ENCODE data around the gene PTPRT.
A peak's percentile ranks its signal among the peaks of the same experiment; 100 is the strongest.

Gene PTPRT

DNA sequence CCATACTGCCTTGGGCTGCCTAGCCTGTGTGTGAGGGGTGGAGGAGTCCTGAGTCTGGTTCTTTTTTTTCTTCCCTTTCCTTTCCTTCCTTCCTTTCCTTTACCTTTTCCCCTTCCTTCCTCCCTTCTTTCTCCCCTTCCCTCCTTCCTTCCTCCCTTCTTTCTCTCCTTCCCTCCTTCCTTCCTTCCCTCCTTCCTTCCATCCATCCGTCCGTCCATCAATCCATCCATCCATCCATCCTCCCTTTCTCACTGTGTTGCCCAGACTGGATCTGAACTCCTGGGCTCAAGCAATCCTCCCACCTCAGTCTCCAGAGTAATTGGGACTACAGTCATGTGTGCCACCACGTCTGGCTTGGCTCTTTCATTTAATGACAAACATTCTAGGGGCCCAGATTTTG, 820.8 kb downstream of the PTPRT start:
- intact Hi-C loops (cut with DNase I): no loop called here
- DNase-seq: no peak

DNA sequence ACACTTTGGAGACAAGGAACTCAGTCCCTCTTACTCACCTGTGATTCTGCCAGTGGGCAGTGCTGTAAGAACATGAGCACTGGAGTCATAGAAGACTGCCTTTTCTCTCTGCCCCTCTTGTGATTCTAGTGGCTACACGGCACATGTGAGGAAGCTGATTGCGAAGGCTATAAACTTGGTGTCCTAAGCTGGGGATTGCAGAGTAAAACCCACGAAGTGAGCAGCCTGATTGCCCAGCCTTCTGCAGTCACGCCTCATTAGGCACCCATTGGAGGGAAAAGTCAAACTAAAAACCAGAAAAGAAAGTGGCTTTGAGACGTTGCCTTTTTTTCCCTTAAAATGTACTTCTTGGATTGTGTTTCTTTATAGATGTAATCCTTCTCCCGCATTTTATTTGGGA, 823.1 kb downstream of the PTPRT start:
- no peak for DNase-seq
- intact Hi-C loops (cut with DNase I): no loop called here

DNA sequence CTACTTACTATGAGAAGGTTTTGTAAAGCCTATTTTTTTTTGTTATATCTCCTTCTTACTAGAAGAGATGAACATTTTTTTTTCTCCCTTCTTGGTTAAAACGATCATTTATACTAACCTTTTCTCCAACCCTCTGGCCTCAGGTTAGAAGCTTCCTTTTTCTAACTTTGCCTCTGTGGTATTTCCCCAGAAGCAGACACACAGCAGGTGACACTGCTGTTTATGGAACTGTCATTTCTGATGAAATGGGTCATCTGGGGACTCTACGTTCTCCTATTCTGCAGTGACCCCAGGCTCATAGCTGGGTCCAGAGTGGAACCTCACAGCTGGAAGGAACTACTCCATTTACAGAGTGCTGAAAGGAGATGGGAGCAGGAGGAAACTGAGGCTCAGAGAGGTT, 825.3 kb downstream of the PTPRT start:
- no peak for DNase-seq
- intact Hi-C loops (cut with DNase I): no loop called here

DNA sequence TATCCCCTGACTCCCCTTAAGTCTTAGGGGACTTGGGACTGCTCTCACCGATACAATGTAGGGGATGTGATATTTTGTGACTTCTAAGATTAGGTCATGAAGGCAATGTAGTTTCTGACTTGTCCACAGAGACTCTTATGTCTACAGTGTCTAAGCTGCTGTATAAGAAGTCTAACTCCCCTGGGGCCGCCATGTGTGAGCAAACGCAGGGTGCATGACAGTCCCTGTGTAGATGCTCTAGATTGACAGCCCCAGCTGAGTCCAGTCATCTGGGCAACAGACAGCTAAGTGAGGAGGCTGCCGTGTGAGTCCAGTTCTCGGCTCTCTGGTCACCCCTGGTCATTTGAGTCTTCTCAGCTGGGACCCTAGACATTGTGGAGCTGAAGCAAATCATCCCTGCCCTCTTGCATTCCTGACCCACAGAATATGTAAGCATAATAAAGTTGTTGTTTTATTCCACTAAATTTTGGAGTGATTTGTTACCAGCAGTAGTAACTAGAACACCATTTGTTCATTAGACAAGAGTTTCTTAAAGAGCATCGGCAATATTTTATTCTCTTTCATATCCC, 828.2 kb downstream of the PTPRT start:
- intact Hi-C loops (cut with DNase I): no loop called here

DNA sequence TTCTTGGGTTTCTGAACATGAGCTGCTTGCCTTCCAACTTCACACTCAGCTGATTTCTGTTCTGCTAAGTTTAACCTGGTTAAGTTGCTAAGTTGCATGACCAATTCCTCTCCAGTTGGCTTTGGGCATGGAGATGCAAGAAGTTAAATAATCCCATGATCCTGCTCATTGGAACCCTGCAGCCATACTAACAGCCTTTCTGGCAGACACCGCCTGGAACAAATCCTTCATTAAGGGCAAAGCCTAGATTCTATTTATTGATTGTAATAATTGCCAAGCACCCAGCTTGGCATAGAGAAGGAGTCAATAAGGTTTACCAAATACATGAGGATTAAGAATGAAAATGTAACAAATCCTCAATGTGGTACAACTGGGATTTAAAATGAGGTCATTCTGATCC, 829.1 kb downstream of the PTPRT start:
- intact Hi-C loops (cut with DNase I): no loop called here
- no peak for DNase-seq

More for the DNA sequence above, 828.2 kb downstream of the PTPRT start:
- no peak for DNase-seq

DNA sequence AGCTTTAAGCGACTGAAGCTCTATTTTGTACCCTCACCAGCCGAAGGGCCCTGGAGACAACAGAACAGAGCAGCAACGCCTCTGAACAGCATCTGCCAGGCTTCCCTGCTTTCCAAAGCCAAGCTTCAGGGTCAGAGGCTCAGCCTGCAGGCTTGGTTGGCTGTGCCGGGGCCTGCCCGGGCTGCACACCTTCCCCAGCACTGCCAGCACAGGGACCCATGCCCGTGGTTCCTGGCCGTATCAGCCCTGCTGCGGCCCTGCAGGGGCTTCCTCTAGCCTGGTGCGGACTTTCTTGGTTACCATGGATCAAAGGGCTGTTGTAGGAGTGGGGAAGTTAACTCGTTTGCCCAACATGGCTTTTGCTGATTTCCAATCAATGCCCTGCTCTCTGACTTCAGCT, 830.1 kb downstream of the PTPRT start:
- intact Hi-C loops (cut with DNase I): no loop called here

DNA sequence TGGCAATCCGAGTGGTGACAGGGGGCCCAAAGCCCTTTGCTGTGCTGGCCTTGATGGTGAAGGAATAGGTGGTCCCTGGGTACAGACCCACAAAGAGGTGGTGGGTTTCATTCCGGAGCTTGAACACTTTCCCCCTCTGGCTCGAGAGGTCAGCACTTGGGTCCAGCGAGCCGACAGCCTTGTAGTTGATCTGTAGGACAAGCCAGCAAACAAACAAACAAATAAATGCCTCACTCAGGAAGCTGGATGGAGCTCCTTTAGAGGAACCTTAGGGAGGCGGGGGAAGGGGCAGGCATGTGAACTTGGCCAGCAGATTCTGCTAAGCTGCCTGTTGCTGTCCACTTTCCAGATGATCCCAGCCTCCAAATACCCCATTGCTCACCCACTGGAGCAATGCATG, 837.6 kb downstream of the PTPRT start:
- intact Hi-C loops (cut with DNase I): no loop called here

More for the DNA sequence above, 830.1 kb downstream of the PTPRT start:
- DNase-seq: no peak

DNA sequence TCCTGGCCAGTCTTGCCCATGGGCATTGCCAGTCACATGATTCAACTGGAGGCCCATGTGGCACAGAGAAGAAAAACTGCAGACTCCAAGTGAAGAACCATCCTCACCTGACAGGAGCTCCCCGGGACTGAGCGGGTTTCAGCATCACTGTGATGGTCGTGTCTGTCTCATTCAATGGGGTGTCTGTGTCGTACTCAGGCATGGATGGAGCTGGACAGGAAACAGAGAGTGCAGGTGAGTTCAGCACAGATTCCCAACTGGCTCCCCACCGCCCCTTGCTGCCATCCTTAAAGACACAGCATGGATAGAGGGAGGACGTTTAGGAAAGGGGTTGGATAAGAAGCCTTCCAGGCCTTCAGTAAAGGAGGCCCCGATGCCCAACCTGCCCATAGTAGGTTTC, 839.2 kb downstream of the PTPRT start:
- peak in 1 of 10 donors; percentile 38 for DNase-seq
- intact Hi-C loops (cut with DNase I): no loop called here

More for the DNA sequence above, 837.6 kb downstream of the PTPRT start:
- DNase-seq: no peak

DNA sequence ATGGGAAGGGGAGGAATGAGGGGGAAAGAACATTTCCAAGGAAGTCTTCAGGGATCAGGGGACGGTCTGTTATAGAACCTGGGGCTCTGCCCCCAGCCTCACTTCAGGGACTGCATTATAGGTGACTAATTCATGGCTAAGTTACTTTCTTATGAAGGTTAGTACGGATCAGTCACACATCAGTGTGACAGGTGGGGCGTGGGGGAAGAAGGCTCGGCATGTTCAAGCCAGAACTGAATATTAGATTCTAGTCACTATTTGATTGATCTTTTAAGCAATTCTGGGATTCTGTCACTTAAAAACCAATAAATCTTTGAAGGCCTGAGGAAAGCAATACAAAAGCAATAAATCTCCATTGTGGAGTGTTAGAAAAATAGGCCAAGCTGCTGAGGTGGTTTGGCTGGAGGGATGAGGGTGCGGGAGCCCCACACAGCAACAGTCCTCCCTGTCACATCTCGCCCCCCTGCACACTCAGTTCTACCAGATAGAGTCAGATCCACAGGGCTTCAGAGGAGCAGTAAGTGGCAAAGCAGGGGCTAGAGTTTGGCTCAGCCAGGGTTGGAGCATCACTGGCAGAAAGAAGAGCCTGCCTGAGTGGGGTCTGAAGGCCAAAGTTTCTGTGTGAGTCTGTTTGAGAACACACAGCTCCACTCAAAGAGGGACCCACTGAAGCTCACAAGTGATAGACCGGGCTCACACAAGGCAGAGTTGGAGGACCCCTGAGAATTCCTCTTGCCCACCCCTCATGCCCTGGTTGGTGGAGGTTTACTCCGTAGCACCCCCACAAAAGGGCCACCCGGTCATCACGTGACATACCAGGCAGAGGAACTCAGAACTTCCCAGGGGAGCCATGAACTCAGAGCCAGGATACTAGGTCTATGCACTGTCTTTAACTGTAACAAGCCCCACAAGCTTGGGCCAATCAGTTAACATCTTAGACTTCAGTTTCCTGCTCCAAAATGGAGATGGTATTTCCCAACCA, 843.2 kb downstream of the PTPRT start:
- intact Hi-C loops (cut with DNase I): no loop called here
- DNase-seq: peak in 1 of 10 donors; percentile 59

DNA sequence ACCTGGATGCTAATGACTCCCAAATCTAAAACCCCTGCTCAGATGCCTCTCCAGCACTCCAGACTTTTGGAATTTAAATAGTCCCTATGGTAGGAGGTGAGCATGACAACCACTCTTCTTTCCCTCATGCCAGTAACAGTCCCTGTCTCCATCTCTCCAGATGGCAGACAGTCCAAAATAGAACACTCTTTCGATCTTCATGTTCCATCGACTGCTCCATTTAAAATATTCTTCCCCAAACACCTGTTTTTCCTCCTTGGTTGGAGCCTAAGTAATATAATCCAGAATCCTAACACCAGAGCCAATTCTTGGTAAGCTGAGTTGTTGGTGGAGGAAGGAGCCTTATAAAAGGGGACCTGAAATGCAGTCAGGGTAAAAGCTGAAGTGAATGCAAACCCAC, 848.1 kb downstream of the PTPRT start:
- DNase-seq: no peak
- intact Hi-C loops (cut with DNase I): no loop called here

DNA sequence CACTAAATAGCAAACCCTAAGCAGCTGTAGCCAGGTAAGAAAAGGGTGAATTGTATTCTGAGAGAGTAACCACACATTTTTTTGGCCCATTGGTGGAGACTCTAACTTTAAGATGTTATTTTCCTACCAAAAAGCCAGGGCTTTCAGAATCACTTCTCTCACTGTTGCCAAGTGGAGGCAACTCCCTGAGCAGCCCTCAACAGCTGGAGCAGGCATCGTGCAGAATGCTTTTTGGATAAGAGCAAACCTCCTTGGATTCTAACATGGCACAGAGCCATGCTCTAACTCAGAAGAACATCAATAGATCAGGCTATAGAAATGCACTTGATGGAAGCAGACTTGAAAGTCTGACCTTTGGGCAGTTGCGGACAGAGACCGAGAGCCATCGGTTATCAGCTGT, 849.3 kb downstream of the PTPRT start:
- intact Hi-C loops (cut with DNase I): no loop called here

DNA sequence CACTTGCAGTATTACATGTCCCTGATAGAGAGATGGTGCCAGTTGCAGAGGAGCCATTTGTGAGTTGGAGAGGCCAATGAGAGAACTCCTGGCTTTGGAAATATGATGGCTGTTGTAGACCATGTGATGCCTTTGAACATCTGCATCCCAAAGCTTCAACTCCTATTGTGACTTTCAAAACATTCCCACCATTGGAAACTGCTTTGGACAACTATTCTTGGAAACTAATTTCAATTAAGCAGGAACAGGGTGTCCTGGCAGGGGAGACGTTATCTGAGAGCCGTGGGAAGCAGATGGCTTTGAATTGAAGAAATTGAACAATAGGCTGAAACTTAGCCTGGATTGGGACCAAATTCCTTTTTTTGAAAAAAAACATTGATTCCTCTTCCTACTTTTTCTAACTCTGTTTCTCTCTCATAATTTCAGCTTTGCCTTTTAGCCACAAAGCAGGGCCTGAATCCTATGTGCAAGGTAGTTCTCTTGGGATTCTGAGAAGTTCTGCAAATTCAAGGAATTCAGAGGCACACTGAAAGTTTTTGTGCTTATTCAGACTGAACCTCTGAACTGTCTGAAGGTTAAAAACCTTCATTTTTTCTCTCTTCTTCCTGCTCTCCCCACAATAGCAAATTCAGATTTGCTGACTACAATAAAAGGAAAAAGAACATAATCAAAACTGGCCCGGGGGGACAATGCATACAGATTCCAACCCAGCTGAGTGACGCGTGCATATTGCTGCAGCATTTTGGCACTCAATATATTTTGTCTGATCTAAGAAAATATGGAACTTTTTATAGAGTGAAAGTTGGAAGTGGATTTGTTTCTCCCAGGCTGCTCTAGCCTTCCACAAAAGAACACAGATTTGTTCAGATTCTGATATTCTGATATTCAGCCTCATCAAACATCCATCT, 851.2 kb downstream of the PTPRT start:
- intact Hi-C loops (cut with DNase I): no loop called here
- DNase-seq: no peak

More for the DNA sequence above, 849.3 kb downstream of the PTPRT start:
- no peak for DNase-seq

DNA sequence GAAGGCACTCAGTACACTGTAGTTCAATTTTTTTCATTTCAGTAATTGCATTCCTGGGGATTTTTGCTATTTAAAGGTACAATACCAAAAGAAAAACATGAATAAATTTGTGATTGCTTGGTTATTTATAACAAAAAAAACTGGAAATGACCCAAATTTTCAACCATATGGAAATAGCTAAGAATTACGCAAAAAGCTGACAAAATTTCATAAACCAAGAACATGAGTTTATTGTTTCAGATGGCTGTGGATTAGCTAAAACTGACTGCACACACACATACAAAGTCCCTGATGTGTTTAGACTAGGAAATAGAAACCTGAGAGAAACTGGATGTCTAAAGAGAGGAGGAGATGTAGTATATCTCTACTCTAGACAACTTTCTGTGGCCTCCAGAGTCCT, 853.1 kb downstream of the PTPRT start:
- DNase-seq: no peak
- intact Hi-C loops (cut with DNase I): no loop called here

DNA sequence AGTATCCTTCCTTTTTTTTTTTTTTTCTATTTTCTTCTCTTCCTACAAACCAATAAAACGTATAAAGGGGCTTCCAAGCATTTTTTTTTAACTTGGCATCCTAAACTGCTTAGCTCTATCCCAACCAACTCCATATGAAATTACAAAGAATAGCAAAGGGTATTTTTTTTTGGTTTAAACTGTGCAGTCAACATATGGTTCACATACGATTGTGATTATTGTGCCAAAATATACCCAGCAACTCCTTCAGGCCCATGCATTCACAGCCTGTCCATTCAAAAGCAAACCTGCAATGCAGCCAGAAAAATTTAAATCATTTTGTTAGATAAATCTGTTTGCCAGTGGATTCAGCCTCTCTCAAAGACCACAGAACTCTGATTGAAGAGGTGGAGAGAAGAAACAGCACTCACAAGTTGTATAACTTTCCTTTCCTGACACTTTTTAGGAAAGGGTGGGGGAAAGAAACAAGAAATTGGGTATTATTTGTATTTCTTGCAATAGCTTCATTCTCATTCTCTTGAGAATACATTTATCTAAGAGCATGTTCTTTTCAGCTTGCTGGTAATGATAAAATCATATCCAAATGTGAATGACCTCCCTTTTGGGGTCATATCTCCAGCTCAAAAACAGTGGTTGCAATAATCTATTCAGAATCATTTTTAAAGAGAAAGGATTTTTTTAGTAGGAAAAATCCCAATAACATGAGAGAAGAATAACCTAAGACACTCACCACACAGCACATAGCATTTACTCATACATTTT, 870.3 kb downstream of the PTPRT start:
- DNase-seq: no peak
- intact Hi-C loops (cut with DNase I): no loop called here

DNA sequence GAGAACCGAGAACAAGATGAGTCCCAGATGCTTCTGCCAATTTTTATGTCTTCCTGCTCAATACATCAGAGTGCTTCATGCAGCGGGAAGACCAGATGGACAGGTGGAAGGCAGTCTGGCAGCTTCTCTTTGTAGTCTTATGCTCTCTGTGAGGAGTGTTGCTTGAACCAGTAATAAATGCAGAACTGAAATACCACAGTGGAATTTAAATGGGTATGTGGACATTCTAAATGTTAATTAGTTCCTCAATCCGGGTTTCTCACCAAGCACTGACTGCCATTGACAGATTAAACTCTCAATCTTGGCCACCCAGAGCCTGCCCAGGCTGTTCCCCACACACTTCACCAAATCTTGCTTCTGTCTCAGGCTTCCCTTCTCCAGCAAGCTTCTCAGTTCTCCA, 876.0 kb downstream of the PTPRT start:
- intact Hi-C loops (cut with DNase I): no loop called here

DNA sequence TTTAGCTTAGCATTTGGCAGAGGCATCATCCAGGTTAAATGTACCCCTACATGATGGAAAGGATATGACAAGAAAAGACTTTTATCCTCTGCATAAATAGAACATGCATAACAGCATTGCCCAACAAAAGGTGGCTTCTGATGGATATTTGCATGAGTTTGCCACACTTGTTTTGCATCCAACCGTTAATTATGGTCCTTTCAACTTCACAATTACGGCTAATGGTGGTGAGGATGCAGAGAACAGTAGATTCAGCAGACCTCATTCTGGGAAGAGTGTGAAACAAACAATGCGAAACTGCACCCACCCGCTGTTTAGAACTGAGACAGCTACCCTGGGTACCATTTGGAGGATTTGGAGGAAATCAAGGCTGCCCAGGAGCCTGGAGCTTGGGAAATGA, 880.7 kb downstream of the PTPRT start:
- intact Hi-C loops (cut with DNase I): no loop called here
- DNase-seq: no peak

More for the DNA sequence above, 876.0 kb downstream of the PTPRT start:
- no peak for DNase-seq

DNA sequence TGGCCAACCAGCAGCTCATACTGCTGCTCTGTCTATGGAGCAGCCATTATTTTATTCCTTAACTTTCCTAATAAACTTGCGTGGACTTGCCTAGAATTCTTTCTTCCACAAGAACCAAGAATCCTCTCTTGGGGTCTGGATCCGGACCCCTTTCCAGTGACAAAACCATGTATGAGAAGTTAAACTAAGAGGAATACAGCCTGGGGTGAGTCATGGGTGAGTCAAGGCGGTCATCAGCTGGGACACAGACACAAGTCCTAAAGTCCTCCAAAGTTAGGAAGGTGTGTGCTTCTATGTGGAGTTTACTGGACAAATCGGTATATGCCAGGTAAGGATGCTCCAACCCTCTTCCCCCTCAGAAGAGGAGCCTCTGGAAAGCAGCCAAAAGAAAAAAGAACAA, 881.5 kb downstream of the PTPRT start:
- no peak for DNase-seq
- intact Hi-C loops (cut with DNase I): no loop called here

DNA sequence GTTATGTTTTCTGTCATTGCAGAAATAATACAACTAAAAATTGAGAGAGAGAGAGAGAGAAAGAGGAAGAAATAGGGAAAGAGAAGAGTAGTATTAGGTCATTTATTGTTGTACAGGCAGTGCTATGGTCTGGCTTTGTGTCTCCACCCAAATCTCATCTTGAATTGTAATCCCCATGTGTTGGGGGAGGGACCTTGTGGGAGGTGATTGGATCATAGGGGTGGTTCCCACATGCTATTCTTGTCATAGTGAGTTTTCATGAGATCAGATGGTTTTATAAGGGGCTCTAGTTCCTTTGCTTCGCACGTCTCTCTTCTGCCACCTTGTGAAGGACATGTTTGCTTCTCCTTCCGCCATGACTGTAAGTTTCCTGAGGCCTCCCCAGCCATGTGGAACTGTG, 894.1 kb downstream of the PTPRT start:
- intact Hi-C loops (cut with DNase I): no loop called here
- DNase-seq: no peak

DNA sequence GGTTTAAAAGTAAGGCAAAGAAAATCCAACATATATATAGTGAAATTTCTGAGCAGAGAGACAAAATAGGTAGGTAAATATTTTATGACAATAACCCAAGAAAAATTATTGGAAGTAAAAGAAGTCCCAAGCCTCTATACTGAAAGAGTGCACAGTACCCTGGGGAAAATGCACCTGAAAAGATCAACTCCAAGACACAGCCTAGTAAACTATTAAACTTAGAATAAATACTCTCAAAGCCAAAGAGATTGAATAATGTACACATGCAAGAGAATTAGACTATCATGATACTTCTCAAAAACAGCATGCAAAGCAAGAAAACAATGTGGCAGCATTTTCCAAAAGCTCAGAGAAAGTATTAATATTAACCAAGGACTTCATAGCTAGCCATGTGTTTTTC, 894.7 kb downstream of the PTPRT start:
- intact Hi-C loops (cut with DNase I): no loop called here
- DNase-seq: no peak

DNA sequence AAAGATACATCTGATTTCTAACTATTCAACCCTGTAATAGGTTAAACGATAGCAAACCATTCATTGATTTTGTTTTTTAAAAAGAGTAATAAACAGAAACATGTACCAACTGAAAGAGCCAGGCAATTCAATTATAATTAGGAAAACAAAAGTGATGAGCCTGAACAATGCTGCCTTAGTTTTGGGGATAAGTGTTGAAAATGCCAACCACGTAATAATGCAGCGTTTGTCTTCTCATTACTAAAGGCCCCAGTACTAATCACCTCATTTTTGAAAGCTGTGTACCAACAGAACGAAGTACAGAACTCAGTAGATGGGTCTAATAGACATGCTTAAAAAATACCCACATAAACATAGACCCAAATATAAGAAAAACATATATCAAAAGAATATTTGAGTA, 907.9 kb downstream of the PTPRT start:
- no peak for DNase-seq

More for the DNA sequence above, 907.9 kb downstream of the PTPRT start:
- intact Hi-C loops (cut with DNase I): no loop called here
